NCI-H226 (cell line): ENCODE measurements around the gene CHRD.

Source experiments
- DNase-seq: peaks from one replicate; pipeline ENCODE4 v3.0.0-alpha.2; 2015

Gene CHRD

DNA sequence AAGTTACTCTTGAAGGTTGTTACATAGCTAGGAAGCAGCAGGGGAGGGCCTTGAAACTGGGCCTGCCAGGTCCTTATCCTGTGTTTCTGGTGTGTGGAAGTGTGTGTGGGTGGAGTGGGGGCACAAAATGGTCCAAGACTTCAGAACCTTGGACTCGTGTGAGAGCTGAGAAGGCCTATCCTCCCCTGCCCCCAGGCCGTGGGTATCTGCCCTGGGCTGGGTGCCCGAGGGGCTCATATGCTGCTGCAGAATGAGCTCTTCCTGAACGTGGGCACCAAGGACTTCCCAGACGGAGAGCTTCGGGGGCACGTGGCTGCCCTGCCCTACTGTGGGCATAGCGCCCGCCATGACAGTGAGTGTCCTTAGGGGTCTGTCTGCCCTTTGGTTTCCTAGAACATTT, 4.5 kb downstream of the CHRD start:
- no peak for DNase-seq

DNA sequence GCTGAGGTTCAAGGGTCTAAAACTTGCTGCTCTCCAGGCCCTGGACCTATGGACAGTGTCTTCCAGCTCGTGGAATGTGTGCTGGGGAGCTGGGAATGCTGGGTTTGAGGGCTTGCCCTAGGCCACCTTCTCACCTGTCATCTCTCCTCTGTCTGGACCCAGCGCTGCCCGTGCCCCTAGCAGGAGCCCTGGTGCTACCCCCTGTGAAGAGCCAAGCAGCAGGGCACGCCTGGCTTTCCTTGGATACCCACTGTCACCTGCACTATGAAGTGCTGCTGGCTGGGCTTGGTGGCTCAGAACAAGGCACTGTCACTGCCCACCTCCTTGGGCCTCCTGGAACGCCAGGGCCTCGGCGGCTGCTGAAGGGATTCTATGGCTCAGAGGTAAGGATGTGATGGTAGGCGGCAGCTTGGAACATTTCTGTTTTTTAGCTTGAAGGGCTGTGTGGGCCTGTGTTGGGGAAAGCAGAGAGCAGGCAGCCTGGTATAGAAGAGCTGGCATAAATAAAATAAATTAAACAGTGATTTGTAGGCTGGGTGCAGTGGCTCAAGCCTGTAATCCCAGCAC, 5.1 kb downstream of the CHRD start:
- DNase-seq: no peak

DNA sequence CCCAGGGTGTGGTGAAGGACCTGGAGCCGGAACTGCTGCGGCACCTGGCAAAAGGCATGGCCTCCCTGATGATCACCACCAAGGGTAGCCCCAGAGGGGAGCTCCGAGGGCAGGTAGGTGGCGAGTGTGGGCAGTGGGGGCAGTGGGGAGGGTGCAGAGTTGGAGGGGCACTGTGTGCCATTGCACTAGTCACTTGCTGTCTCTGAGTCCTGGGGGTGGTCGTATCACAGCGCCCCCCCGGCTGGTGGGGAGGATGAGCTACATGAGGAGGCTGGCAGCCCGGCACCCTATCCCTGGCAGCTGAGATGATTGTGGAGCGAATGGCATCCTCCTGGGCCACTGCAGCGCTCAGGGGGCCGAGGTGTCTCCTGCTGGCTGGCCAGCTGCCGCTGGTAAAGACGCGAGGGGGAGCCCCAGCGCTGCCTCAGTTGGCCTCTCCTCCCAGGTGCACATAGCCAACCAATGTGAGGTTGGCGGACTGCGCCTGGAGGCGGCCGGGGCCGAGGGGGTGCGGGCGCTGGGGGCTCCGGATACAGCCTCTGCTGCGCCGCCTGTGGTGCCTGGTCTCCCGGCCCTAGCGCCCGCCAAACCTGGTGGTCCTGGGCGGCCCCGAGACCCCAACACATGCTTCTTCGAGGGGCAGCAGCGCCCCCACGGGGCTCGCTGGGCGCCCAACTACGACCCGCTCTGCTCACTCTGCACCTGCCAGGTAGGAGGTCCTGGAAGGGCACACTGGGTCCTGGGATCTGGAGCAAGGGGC, 6.4 kb downstream of the CHRD start:
- DNase-seq: no peak

DNA sequence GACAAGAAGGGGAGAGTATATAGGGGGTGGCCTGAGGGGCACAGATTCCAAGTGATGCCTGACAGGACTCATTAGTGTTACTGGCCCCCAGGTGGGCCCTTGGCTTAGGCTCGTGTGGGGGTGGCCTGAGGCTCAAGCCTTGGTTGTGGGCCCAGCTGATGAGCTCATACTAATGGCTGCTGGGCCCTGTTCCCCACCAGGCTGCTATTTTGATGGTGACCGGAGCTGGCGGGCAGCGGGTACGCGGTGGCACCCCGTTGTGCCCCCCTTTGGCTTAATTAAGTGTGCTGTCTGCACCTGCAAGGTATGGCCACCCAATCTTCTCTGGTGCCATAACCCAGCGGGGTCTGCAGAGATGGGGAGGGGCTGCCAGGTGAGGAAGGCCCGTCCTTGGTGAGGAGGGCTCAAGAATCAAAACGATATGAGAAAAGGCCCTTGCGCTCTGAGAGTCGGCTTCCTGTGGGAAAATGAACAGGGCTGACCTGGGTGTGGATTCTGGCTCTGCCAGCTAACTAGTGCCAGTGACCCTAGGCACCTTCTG, 7.4 kb downstream of the CHRD start:
- no peak for DNase-seq

DNA sequence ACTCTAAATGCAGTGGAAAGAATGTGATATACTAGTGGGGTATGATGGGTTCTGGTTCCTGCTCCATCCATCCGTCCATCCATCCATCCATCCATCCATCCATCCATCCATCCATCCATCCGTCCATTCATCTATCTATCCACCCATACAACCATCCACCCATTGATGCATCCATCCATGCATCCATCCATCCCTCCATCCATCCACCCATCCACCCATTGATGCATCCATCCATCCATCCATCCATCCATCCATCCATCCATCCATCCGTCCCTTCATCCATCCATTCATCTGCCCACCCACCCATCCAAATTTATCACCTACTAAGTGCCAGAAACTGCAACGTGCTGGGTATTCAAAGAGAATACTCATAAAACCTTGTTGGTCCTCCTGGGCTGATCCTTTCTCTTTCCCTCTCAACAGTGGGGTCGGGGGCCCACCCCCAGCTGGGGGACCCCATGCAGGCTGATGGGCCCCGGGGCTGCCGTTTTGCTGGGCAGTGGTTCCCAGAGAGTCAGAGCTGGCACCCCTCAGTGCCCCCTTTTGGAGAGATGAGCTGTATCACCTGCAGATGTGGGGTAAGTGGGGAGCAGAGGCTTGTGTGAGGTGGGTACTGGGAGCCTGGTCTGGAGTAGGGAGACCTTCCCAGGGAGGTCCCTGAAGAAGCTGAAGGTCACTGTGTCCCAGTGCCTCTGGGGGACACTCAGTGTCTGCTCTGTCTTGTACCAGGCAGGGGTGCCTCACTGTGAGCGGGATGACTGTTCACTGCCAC, 8.5 kb downstream of the CHRD start:
- DNase-seq: no peak

DNA sequence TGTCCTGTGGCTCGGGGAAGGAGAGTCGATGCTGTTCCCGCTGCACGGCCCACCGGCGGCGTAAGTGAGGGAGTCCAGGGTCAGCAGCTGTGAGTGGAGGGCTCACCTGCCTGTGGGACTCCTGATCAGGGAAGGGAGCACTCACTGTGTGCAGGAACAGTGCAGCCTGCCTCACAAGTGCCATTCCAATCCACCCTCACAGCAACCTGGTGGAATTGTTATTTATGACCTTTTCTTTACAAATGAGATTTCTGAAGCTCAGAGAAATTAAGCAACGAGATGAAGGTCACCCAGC, 9.0 kb downstream of the CHRD start:
- no peak for DNase-seq

DNA sequence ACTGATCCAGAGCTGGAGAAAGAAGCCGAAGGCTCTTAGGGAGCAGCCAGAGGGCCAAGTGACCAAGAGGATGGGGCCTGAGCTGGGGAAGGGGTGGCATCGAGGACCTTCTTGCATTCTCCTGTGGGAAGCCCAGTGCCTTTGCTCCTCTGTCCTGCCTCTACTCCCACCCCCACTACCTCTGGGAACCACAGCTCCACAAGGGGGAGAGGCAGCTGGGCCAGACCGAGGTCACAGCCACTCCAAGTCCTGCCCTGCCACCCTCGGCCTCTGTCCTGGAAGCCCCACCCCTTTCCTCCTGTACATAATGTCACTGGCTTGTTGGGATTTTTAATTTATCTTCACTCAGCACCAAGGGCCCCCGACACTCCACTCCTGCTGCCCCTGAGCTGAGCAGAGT, 9.5 kb downstream of the CHRD start:
- no peak for DNase-seq

DNA sequence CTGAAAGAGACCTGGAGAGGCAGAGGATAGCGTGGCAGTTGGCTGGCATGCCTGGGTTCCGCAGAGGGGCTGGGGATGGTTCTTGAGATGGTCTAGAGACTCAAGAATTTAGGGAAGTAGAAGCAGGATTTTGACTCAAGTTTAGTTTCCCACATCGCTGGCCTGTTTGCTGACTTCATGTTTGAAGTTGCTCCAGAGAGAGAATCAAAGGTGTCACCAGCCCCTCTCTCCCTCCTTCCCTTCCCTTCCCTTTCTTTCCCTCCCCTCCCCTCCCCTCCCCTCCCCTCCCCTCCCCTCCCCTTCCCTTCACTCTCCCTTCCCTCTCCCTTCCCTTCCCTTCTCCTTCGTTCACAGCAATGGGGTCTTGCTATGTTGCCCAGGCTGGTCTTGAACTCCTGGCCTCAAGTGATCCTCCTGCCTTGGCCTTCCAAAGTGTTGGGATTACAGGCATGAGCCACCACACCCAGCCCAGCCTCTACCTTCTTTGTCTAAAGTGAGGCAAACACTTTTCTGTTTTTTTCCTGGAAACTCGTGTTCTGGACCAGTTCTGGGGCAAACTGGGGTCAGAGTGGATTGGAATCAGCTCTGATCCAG, 10.2 kb downstream of the CHRD start:
- DNase-seq: no peak

DNA sequence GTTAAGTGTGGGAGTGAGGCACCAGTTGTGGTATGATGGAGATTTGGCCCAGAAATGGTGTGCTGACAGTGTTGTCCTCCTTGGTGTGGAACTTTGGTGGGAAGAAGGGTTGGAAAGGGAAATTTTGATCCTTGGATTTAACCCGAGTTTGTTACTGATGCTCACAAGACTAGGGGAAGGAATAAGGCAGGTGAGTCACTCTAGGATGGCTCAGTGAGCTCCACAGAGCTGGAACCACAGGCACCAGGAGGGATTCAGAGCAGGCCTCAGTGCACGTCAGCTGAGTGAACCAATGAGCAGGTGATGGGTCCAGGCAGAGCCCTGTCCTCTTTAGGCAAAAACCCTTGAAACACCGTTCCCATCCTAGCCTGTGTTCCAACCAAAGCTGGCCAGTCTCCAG, 11.4 kb downstream of the CHRD start:
- DNase-seq: no peak

DNA sequence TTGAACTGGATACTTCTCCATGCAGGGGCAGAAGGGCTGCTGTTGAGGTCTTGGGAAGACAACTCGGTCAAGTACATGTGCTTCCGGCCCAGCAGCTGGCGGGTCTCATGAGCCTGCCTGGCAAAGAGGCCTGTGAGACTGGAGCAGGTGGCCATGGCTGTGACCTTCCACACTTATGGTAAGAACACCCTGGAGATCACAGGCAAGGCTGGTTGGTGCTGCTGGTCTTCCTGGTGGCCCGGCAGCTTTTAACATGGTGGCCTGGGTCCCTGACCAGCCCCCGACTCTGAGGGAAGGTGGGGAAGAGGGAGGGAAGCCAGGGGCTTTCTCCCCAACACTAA, 15.4 kb downstream of the CHRD start:
- DNase-seq: no peak

DNA sequence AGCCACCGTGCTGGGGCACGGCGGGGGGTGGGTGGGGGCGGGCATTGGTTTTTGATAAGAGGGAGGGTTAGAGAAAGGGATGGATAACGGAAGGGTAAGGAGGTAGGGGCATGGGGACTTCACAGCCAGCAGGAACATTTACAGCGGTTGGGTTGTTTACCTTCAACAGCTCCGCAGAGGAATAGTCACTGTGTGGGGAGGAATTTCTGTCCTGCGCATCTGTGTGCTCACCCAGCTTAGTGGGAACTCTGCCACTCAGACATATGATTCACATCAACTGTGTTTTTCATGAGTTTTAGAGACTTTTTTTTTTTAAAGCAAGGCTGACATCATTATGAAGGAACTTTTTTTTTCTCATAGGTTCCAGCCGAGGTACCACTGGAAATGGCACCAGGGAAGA, 19.6 kb downstream of the CHRD start:
- DNase-seq: peak; percentile 60

DNA sequence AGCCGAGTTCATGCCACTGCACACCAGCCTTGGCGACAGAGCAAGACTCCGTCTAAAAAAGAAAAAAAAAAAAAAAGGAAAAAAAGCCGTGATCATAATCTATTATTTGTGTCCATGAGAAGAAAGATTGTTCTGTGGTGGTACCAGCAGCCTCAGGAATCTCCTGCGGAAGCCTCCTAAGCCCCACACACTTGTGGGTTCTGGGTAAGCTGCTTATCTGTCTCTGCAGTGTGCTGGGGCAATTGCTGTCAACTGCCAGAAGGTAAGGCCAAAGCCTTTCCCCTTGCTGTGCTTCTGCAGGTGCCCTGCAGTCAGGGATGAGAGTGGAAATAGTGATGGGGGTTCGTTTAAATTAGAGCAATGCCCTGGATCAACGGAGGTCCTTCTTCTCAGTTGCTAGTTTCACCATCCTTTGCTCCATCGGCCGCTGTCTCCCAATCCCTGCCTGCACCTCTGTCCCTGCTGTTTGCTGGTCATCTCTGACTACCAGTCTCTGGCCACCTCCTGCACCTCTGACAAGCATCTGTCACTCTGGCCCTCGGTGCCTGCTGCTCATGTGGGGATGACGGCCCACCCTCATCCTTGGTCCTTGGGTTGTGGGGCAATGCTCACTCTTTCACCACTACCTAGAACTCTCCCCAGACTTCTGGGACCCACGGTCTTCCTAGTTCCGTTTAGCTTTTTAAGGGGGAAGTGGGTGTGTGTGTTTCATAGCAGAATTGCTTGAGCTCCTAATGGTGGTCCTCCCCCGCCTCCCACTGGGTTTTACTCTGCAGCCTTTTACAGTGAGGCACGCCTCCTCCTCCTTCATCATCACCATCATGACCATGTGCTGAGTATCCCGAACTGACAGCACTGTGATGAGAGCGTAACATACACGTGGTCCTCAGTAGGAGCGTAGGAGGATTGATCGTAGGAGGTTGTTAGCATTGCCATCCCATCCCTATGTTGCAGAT, 25.5 kb downstream of the CHRD start:
- DNase-seq: no peak

DNA sequence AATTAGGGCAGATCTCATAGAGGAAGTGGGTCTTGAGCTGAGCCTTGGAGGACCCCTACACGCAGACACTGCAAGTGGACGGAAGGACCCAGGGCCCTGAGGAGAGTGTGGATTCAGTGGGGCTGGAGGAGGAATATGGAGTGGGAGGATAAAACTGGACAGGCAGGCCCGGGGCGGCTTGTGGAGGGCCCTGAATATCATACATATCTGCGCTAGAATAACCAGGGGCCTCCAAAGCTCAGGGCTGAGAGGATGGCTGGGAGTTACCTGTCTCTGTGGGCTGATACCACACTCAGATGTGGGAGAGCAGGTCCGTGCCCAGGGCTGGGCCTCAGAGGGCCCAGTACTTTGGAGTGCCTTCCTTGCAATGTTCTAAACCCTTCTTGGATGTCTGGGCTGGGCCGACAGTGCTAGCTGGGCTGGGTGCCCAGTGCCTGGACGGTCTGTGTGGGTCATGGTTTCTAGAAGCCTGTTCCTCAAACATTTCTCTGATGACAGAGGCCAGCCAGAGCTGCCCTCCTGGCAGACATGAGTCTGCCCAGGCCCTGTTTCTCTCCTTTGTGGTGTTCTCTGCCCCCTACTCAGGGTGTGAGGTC, 29.6 kb downstream of the CHRD start:
- no peak for DNase-seq

DNA sequence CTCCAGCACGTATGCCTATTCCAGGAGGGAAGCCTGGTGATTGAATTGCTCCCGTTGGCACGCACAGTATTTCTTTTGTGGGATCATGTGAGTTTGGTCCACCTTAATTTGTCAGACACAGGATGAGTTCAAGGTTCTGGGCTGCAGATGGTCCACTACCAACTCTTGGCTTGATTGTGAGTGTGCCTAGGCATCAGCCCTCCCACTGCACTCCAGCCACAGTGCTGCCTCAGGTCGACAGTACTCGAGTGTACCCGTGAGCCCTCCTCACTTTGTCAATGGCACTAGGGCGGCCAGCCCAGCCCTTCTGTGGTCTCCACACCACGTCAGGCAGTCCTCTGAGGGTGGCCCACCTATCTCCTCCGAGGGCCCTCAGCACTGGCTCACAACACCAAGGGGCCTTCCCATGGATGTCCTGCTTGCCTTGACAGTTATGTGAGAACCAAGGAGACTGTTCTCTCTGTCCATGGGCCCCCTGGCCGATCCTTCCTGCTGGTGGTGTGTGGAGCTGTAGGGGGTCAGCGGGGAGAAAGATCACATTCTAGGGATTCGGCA, 30.2 kb downstream of the CHRD start:
- DNase-seq: no peak

DNA sequence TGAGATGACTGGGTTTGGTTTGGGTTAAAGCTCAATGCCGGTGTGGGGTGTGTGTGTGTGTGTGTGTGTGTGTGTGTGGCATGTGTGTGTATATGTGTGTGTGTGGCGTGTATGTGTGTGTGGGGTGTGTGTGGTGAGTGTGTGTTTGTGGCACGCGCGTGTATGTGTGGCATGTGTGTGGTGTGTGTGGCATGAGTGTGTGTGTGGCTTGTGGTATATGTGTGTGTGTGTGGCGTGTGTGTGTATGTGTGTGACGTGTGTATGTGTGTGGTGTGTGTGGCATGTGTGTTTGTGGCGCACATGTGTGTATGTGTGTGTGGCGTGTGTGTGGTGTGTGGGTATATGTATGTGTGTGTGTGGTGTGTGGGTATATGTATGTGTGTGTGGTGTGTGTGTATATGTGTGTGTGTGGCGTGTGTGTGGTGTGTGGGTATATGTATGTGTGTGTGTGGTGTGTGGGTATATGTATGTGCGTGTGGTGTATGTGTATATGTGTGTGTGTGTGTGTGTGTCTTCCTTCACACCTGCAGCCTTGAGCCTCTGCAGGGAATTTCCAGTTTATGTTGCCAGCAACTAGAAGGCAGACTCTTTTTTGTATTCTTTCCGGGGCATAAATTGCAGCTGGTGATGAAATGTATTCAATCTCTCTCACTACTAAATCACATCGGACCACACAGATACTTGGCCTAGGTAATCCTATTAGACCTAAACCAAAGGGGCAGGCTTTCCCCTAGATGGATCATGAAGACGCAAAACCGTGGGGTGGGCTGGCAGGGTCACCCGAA, 34.8 kb downstream of the CHRD start:
- DNase-seq: no peak

DNA sequence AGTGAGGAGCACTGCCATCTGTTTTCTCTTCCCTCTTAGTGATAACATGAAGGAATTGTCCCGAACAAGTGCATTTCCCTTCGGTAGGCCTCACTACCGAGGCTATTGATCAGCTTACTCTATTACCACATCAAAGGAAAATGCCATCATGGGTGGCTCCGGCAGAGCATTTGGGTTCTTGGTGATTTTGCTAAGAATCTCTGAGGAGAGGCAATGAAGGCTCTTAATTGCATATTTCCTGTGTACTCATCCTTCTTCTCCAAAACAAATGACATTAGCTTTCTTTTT, 35.3 kb downstream of the CHRD start:
- DNase-seq: no peak

DNA sequence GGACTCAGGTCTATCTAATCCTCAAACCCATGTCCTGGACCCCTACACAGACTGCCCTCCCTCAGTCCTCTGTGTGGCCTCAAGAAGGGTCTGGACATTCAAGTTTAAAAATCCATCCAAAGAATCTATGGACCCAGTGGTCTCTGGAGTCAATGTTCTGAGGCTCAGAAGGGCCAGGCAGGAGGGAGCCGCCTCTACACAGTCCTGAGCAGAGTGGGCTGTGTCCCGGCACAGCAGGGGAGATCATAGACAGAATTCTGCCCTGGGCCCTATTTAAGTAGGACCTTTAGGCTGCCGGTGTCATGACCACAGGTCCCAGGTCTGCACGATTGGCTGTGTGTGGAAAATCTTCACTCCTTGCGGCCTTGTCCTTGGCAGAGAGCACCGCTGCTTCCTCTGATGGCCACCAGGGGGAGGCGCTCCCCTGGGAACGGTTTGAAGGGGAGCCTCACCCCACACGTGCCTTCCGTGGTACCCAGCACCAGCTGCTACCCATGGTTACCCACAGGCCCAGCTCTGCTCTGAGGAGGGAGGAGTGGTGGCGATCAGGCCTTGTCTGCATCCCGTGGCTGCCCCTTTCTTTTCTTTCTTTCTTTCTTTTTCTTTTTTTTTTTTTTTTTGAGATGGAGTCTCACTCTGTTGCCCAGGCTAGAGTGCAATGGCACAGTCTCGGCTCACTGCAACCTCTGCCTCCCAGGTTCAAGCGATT, 37.9 kb downstream of the CHRD start:
- peak; percentile 20 for DNase-seq

DNA sequence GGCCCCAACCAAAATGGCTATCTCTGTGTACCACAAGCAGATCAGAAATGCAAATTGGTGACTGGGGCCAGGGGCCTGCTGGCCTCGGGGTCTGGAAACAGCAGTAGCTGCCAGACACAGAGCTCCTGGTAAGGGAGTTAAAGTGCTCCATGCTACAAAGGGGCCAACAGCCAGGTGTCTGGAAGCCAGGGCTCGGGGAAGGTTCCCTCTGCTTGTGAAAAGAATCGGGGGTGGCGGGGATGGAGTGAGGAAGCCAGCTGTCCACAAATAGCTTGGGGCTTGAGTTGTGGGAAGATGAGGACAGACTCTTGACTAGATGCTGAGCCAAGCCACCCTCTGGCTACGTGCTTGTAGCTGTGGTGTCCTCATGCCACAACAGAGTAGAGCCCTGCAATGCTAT, 39.3 kb downstream of the CHRD start:
- DNase-seq: no peak

DNA sequence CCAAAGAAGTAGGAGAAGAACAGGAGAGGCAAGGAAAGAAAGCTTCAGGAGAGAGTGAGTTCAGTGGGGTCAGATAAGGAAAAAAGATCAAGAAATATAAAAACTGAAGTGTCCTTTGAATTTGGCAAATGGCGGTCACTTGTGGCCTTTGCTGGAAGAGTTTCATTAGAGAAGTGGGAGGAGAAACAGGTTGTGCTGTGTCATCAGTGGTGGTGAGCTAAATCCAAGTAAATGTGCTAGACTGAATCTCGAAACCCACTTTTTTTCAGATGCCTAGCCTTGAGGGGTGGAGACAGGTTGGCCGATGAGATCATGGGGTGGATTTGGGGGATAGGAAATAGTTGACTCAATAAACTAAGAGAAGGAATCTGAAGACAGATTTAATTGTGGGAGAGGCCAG, 43.7 kb downstream of the CHRD start:
- no peak for DNase-seq

DNA sequence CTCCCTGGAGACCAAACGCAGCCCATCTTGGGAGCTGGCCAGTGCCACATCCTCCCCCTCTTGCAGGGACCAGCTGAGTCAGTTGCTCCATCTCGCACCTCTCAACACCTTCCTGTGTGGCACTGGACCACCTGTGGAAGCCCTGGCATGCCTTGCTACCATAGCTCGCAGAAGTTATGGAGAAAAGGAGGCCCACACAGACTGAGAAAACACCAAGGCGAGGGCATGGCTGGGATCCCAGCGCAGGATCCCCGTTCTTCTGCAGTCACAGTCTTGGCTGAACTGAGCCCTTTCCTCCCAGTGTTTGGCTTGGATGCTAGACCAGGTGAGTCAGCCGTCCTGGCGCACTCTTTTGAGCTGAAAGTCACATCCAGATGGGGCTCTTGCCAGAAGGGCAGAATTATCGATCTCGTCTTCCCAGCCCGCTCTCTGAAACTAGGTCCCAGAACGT, 46.9 kb downstream of the CHRD start:
- DNase-seq: no peak
